ENCODE results near the gene RHOU.

- TF ChIP-seq CTCF (IDR thresholded peaks at IDR 0.05) (no peak), POLR2AphosphoS5 (IDR thresholded peaks at IDR 0.05) (no peak)
Observed at GRCh38 chr1:228792601-228793000, 57.3 kb downstream of the RHOU start.
